HepG2 (cell line): Measurements from ENCODE around the gene KRTAP3-3. TPM values are rescaled to one million over a fixed set of nuclear protein-coding genes. Genes with fewer than 3 reads are reported as not detected.
A peak's percentile ranks its signal among the peaks of the same experiment; 100 is the strongest.

Source experiments
- ATAC-seq: fragments of 200-7000 bp; cut with Tn5 transposase; 3 replicates; pipeline ENCODE4 v1.9.1; 2020; ENCODE audit warnings: mild to moderate bottlenecking, moderate library complexity
- BruUV-seq: library from RNA; stranded (reverse); fragments of 400-500 nt; replicated peaks from 2 replicates; lab custom pipeline; 2021; lab: Mats Ljungman, UMichigan
- CTCF ChIA-PET: fragments of 300-600 bp; formaldehyde crosslinking; extraction: SDS; loops from one replicate; lab custom pipeline; 2021; ENCODE audit warnings: low total read pairs, inconsistent platforms, low intra/inter-chr PET ratio; lab: Yijun Ruan, JAX
- POLR2A ChIA-PET: fragments of 350-600 bp; sonication (Branson Sonifier 250); formaldehyde crosslinking; loops from one replicate; lab custom pipeline; 2020; ENCODE audit warnings: antibody characterized with exemption, inconsistent platforms; lab: Yijun Ruan, JAX
- DNase-seq: peaks from one replicate; pipeline ENCODE4 v3.0.0-alpha.2; 2015; ENCODE audit warnings: low spot score
- FAIRE-seq: peaks from 3 replicates; lab custom pipeline; 2011; peaks lifted over from hg19 to GRCh38; lab: Jason Lieb, UNC
- H2AFZ ChIP-seq: one replicate; pipeline ENCODE4 v1.6.1; 2011; ENCODE audit warnings: low read length, inconsistent platforms
- H3K27ac ChIP-seq: fragments of 300-600 bp; 3 replicates; pipeline ENCODE4 v1.8.0; 2011; ENCODE audit warnings: mixed run types, mild to moderate bottlenecking, mixed read lengths, low read length, inconsistent platforms; ENCODE audit not compliant: insufficient read depth; ENCODE audit errors: extremely low read length
- H3K27me3 ChIP-seq, 2 experiments: fragments of 200-600 bp in 1 of 2; 2 replicates in 1 of 2; 3 replicates in 1 of 2; pipeline versions ENCODE4 v1.6.0 to v1.8.0; 2011; ENCODE audit warnings: low read length in 2 of 2, mild to moderate bottlenecking in 2 of 2, moderate library complexity in 2 of 2, inconsistent platforms in 1 of 2; ENCODE audit not compliant: insufficient read depth in 2 of 2, control insufficient read depth in 1 of 2
- H3K36me3 ChIP-seq, 2 experiments: fragments of 200-600 bp in 1 of 2; replicated peaks in 1 of 2; 2 replicates in 1 of 2; 3 replicates in 1 of 2; pipeline versions ENCODE4 v1.5.1 to v1.8.0; 2011; ENCODE audit warnings: low read length in 2 of 2, inconsistent platforms in 1 of 2; ENCODE audit not compliant: insufficient read depth in 2 of 2, control insufficient read depth in 1 of 2
- H3K4me1 ChIP-seq: 2 replicates; pipeline ENCODE4 v1.5.1; 2012; ENCODE audit warnings: low read length, inconsistent platforms; ENCODE audit not compliant: insufficient read depth
- H3K4me2 ChIP-seq: 2 replicates; pipeline ENCODE4 v1.6.0; 2011; ENCODE audit warnings: low read depth, low read length, inconsistent platforms
- H3K4me3 ChIP-seq, 3 experiments: fragments of 200-600 bp in 1 of 3; sonication (generic), shearing (Covaris generic) in 1 of 3; replicated peaks in 1 of 3; 2 replicates each; pipeline ENCODE4 v1.5.1; 2011 to 2016; ENCODE audit warnings: low read length in 3 of 3, inconsistent platforms in 2 of 3, low read depth in 2 of 3, mild to moderate bottlenecking in 2 of 3, control low read depth in 1 of 3, mixed read lengths in 1 of 3; ENCODE audit not compliant: insufficient read depth in 1 of 3
- H3K79me2 ChIP-seq: one replicate; pipeline ENCODE4 v1.6.1; 2011; ENCODE audit warnings: low read length, inconsistent platforms; ENCODE audit not compliant: insufficient read depth
- H3K9ac ChIP-seq: 2 replicates; pipeline ENCODE4 v1.6.0; 2011; ENCODE audit warnings: mild to moderate bottlenecking, low read depth, low read length, inconsistent platforms; ENCODE audit not compliant: insufficient read depth
- H3K9me3 ChIP-seq: 2 replicates; pipeline ENCODE4 v1.5.1; 2012; ENCODE audit warnings: mild to moderate bottlenecking, low read length
- H4K20me1 ChIP-seq: 2 replicates; pipeline ENCODE4 v1.6.0; 2011; ENCODE audit warnings: inconsistent platforms, mild to moderate bottlenecking, low read length, moderate library complexity; ENCODE audit not compliant: insufficient read depth
- MLLT10 ChIP-seq: sonication (generic); formaldehyde crosslinking; IDR thresholded peaks from 2 replicates; pipeline ENCODE4 v1.4.0; 2020; ENCODE audit warnings: missing genetic modification reagents
- NONO ChIP-seq, 2 experiments: fragments of 450-650 bp in 1 of 2; sonication (generic) in 1 of 2; formaldehyde crosslinking in 1 of 2; IDR thresholded peaks in 1 of 2; conservative IDR thresholded peaks in 1 of 2; 2 replicates each; pipeline versions ENCODE4 v1.6.1 to v1.8.0; 2017 to 2022; ENCODE audit warnings: mild to moderate bottlenecking in 1 of 2, missing genetic modification reagents in 1 of 2, moderate library complexity in 1 of 2
- WGBS: methylation state at CpG from one replicate; pipeline ENCODE4 v1.1.6; 2017; ENCODE audit warnings: low lambda C conversion rate; 5-methylcytosine and 5-hydroxymethylcytosine counted together
- in situ Hi-C: cut with HindIII; loops from 2 replicates; pipeline ENCODE4 v1.10.0; 2017; ENCODE audit warnings: low pct_unique_long_range_greater_than_20kb; ENCODE audit not compliant: extremely low pct_ligation_motif_present
- intact Hi-C: fragments of 100-400 bp; cut with micrococcal nuclease; formaldehyde crosslinking; loops from one replicate; pipeline ENCODE4 v1.10.0; 2022; ENCODE audit not compliant: unreplicated experiment
- polyA plus RNA-seq, 8 experiments: library from polyadenylated mRNA; depleted of rRNA in 3 of 8; stranded (reverse) in 7 of 8; unstranded in 1 of 8; fragments of >200 nt; fragmentation: Illumina TruSeq in 4 of 8; extraction: Trizol in 4 of 8; gene quantifications; 2 replicates each; pipeline versions ENCODE4 v1.2.1 to v1.2.3, GENCODE V29; 2011 to 2016; ENCODE audit warnings: low read depth in 4 of 8, missing spikeins in 1 of 8, mixed read lengths in 1 of 8; ENCODE audit not compliant: insufficient read depth in 1 of 8
- total RNA-seq, 5 experiments: library from RNA; depleted of rRNA; stranded (reverse); fragments of >200 nt; fragmentation: Illumina TruSeq; extraction: Trizol; gene quantifications; 2 replicates each; pipeline ENCODE4 v1.2.3, GENCODE V29; 2016; ENCODE audit warnings: low read depth in 1 of 5
- TF ChIP-seq, protein P1 (sequence below): sonication (generic); formaldehyde crosslinking; IDR thresholded peaks from 2 replicates; pipeline ENCODE4 v1.4.0; 2020; ENCODE audit warnings: mild to moderate bottlenecking, missing genetic modification reagents

Gene KRTAP3-3
- total and polyA plus RNA-seq, 2 of the 13 experiments (the other 11 are each of a cell fraction or from before 2014, with no cell fraction given) = not detected

DNA sequence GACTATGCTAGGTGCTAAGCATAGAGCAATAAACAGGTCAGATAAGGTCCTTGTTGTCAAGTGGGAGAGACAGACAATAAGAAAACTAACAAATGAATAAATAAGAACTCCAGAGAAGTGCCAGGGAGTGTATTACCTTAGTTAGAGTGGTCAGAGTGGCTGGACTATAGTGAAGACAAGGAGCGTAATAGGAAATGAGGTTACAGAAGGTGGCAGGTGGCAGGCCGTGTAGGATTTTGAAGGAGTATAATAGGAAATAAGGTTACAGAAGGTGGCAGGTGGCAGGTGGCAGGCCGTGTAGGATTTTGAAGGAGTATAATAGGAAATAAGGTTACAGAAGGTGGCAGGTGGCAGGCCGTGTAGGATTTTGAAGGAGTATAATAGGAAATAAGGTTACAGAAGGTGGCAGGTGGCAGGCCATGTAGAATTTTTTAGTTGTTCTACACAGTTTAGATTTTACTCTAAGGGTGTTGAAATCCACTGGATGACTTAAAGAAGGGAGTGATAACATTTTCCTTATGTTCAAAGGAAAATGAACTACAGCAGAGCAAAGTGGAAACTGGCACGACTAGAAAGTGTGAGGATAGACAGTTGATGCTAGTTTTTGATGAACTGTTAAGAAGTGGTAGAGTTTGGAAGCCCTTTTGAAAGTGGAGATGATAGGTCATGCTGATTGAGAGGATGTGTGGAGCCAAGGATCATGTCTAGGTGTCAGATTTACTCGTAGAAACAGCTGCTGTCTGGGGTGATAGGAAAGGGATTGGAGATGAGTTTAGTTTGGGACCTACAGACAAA lies 18.6 kb upstream of the KRTAP3-3 start:
- Histone ChIP-seq H2AFZ (no peak overlapping the region), H3K4me3 (no peak overlapping the region), H3K36me3 (no peaks in the 10 kb centered on the region), H3K27me3 (no peaks in the 10 kb centered on the region), H3K79me2 (no peaks in the 10 kb centered on the region), H3K27ac (no peak overlapping the region), H3K4me2 (no peak overlapping the region), H3K9me3 (no peaks in the 10 kb centered on the region), H3K9ac (no peak overlapping the region), H4K20me1 (no peaks in the 10 kb centered on the region), H3K4me1 (peaks cover 65% of the 10 kb centered on the region)
- DNase-seq (no peak), FAIRE-seq (no peak), ATAC-seq (no peak)
- WGBS = 87% methylated on average over 6 of the region's 6 CpGs
- in situ Hi-C loops (no loop called here), intact Hi-C loops (no loop called here)
- no peak for TF ChIP-seq NONO (IDR thresholded peaks at IDR 0.05)
- no peak for TF ChIP-seq NONO (CRISPR knock-in tag; conservative IDR thresholded peaks at IDR 0.05)
- CTCF ChIA-PET = no interaction called here
- BruUV-seq = no TSS peak
- POLR2A ChIA-PET = no interaction called here

DNA sequence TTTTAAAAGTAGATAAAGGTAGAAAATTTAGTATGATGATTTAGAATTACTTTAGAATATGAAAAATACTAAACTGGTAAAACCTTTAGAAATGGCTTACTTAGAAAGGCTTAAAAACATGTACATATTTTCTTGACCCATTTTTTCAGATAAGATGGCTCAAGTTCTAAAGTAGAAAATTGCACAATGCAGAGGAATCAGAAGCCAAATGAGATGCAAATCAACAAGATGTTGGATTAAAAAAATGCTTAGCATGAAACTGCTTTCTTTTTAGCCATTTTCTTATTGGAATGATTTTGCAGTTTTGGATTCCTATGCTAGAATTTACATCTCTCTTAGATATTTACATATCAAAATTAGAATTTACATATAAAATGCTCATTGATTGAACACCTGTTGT lies 16.5 kb upstream of the KRTAP3-3 start:
- H3K4me1 ChIP-seq = peaks cover 57% of the 10 kb centered on the region
- no peaks in the 10 kb centered on the region for H3K27me3 ChIP-seq
- no peak overlapping the region for H2AFZ ChIP-seq
- no peak overlapping the region for H3K9ac ChIP-seq
- FAIRE-seq (no peak), ATAC-seq (no peak), DNase-seq (no peak)
- H3K9me3 ChIP-seq = no peaks in the 10 kb centered on the region
- no peaks in the 10 kb centered on the region for H3K36me3 ChIP-seq
- TF ChIP-seq, protein P1, sequence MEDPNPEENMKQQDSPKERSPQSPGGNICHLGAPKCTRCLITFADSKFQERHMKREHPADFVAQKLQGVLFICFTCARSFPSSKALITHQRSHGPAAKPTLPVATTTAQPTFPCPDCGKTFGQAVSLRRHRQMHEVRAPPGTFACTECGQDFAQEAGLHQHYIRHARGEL = no peak
- TF ChIP-seq MLLT10 (CRISPR knock-in tag) = no peak
- no peaks in the 10 kb centered on the region for H4K20me1 ChIP-seq
- no peak overlapping the region for H3K4me2 ChIP-seq
- no TSS peak for BruUV-seq
- intact Hi-C loops = no loop called here
- peak overlapping the region; percentile 70 for H3K27ac ChIP-seq
- H3K4me3 ChIP-seq = no peak overlapping the region
- CTCF ChIA-PET = no interaction called here
- POLR2A ChIA-PET = interaction anchor here (1.1 to 2.1 kb wide), 4 partner anchors 10 to 108 kb away, joined by 4 to 15 read pairs (median 10); no protein-coding TSS in a partner anchor
- in situ Hi-C loops = no loop called here
- H3K79me2 ChIP-seq = no peaks in the 10 kb centered on the region
